Suprapubic skin (tissue), 4 donors: ENCODE results near the gene NAA80. TPM values are rescaled to one million over a fixed set of nuclear protein-coding genes. Genes with fewer than 3 reads are reported as not detected.

Experiments used
- DNase-seq, 2 donors: peaks; one replicate each; pipeline ENCODE4 v3.0.0-alpha.2; 2019; ENCODE audit warnings: low spot score in 2 of 2
- H3K27ac ChIP-seq: fragments of 200-600 bp; sonication (generic); one replicate; pipeline ENCODE4 v1.5.1; 2019
- H3K27me3 ChIP-seq: fragments of 200-600 bp; sonication (generic); one replicate; pipeline ENCODE4 v1.5.1; 2019
- H3K36me3 ChIP-seq: fragments of 200-600 bp; sonication (generic); one replicate; pipeline ENCODE4 v1.5.1; 2019
- H3K4me1 ChIP-seq: fragments of 200-600 bp; sonication (generic); one replicate; pipeline ENCODE4 v1.5.1; 2019
- H3K4me3 ChIP-seq: fragments of 200-600 bp; sonication (generic); one replicate; pipeline ENCODE4 v1.5.1; 2019; ENCODE audit warnings: mild to moderate bottlenecking
- H3K9me3 ChIP-seq: fragments of 200-600 bp; sonication (generic); one replicate; pipeline ENCODE4 v1.5.1; 2019
- EP300 ChIP-seq: sonication (generic); formaldehyde crosslinking; IDR thresholded peaks from one replicate; pipeline ENCODE4 v1.6.1; 2017; ENCODE audit warnings: antibody characterized with exemption
- POLR2A ChIP-seq, 2 donors: fragments of 450-650 bp; IDR thresholded peaks; one replicate each; pipeline ENCODE4 v1.6.1; 2017; ENCODE audit warnings: antibody characterized with exemption in 2 of 2, mild to moderate bottlenecking in 2 of 2, moderate library complexity in 2 of 2
- POLR2AphosphoS5 ChIP-seq, 3 donors: sonication (generic); formaldehyde crosslinking; IDR thresholded peaks; one replicate each; pipeline ENCODE4 v1.6.1; 2017; ENCODE audit warnings: antibody characterized with exemption in 3 of 3
- WGBS: methylation state at CpG from one replicate; pipeline ENCODE4 v1.1.5; 2018; 5-methylcytosine and 5-hydroxymethylcytosine counted together
- total RNA-seq, 4 donors: library from RNA; depleted of rRNA; stranded (reverse); fragments of >200 nt; gene quantifications; one replicate each; pipeline ENCODE4 v1.1.0, GENCODE V29; 2016
- TF ChIP-seq, protein P1 (sequence below), 2 donors: fragments of 200-600 bp in 1 of 2; fragments of 450-650 bp in 1 of 2; sonication (generic) in 1 of 2; IDR thresholded peaks; one replicate each; pipeline ENCODE4 v1.5.1; 2016 to 2019; ENCODE audit warnings: antibody characterized with exemption in 2 of 2, mild to moderate bottlenecking in 1 of 2, moderate library complexity in 1 of 2

The NAA80 gene
- total RNA-seq, 4 donors from 2014 or later = 19.5 to 23.4 (median 20.3) TPM

DNA sequence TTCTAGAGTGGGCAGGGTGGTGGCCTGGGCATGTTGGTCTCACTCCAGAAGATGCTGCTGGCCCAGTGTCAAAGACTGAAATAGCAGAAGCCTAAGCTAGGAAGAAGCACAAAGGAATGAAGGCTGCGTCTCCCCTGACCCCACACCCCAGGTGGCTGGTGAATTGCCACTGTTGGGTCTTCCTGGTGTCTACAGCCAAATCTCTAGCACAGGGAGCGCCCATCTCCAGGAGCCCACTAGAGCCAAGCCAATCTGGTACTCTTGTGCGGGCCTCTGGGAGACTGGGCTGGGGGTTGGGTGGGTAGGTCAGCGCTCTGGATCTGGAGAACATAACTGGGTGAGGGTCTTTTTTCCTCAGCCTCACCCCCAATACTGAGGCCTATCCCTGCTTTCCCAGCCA lies 27.9 kb upstream of the NAA80 start:
- Histone ChIP-seq H3K9me3 (no peaks in the 10 kb centered on the region), H3K36me3 (peaks cover 42% of the 10 kb centered on the region), H3K27me3 (no peaks in the 10 kb centered on the region), H3K27ac (peak overlapping the region; percentile 76), H3K4me1 (peaks cover 57% of the 10 kb centered on the region), H3K4me3 (peak overlapping the region; percentile 79)
- TF ChIP-seq POLR2AphosphoS5 (IDR thresholded peaks at IDR 0.05) (no peak), POLR2A (IDR thresholded peaks at IDR 0.05) (no peak), EP300 (no peak)
- TF ChIP-seq, protein P1, sequence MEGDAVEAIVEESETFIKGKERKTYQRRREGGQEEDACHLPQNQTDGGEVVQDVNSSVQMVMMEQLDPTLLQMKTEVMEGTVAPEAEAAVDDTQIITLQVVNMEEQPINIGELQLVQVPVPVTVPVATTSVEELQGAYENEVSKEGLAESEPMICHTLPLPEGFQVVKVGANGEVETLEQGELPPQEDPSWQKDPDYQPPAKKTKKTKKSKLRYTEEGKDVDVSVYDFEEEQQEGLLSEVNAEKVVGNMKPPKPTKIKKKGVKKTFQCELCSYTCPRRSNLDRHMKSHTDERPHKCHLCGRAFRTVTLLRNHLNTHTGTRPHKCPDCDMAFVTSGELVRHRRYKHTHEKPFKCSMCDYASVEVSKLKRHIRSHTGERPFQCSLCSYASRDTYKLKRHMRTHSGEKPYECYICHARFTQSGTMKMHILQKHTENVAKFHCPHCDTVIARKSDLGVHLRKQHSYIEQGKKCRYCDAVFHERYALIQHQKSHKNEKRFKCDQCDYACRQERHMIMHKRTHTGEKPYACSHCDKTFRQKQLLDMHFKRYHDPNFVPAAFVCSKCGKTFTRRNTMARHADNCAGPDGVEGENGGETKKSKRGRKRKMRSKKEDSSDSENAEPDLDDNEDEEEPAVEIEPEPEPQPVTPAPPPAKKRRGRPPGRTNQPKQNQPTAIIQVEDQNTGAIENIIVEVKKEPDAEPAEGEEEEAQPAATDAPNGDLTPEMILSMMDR (IDR thresholded peaks at IDR 0.05) = no peak
- WGBS = 20% methylated on average over 1 of the region's 4 CpGs
- DNase-seq = no peak

DNA sequence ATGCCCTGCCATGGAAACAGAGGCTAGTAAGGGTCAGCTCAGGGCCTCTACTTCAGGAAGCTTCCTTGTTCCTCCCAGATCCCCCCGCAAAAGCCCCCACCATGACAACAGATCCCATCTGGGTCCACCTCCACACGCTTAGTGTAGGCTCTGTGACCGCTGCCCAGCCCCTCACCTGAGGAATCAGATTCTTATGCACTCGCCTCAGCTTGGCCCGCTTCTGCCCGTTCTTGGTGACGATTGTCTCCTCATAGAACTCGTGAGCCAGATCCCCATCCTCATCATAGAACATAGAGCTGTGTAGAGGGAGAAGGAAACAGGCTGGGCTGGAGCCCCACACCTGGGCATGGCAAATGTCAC lies 27.0 kb upstream of the NAA80 start:
- H3K4me3 ChIP-seq = no peak overlapping the region
- no peak overlapping the region for H3K27ac ChIP-seq
- WGBS = 98% methylated on average over 8 of the region's 8 CpGs
- peaks cover 61% of the 10 kb centered on the region for H3K4me1 ChIP-seq
- H3K9me3 ChIP-seq = no peaks in the 10 kb centered on the region
- H3K36me3 ChIP-seq = peaks cover 33% of the 10 kb centered on the region
- no peak for DNase-seq
- H3K27me3 ChIP-seq = no peaks in the 10 kb centered on the region
- no peak for TF ChIP-seq POLR2A (IDR thresholded peaks at IDR 0.05)
- TF ChIP-seq, protein P1 (IDR thresholded peaks at IDR 0.05) = no peak
- no peak for TF ChIP-seq POLR2AphosphoS5 (IDR thresholded peaks at IDR 0.05)
- TF ChIP-seq EP300 = no peak

DNA sequence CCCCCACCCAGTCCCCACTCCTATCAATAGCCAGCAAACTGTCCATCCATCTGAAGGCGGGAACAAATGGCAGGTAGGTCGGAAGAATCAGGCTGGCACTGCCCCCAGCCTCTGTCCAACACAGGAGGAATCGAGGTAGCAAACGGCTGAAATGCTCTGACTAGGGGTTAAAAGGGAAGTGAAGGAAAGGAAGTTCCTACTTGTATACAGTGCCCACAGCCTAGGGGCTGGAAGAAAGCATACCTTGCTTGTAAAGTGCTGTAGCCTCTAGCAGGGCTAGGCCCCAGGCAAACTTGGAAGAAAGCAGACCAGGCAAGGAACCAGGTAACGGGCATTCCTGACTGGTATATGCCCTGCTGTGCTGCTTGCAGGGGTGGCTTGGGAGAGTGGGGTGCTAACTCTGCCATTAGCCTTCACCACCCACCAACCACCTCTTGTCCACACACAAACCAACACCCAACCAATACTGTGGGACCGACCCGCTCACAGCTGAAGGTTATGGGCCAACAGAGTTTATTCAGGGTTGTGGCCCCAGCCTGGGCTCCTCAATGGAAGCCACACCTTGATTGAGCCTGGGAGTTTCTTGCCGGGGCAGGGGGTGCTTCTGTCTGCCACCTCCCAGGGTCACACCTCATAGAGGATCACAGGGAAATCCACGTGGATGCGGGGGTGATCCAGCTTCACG lies 26.4 kb upstream of the NAA80 start:
- TF ChIP-seq EP300 (no peak), POLR2A (IDR thresholded peaks at IDR 0.05) (no peak), POLR2AphosphoS5 (IDR thresholded peaks at IDR 0.05) (no peak)
- TF ChIP-seq, protein P1 (IDR thresholded peaks at IDR 0.05) = no peak
- H3K36me3 ChIP-seq = peaks cover 27% of the 10 kb centered on the region
- DNase-seq = no peak
- no peaks in the 10 kb centered on the region for H3K9me3 ChIP-seq
- no peak overlapping the region for H3K27ac ChIP-seq
- H3K4me3 ChIP-seq = no peak overlapping the region
- H3K27me3 ChIP-seq = no peaks in the 10 kb centered on the region
- peaks cover 62% of the 10 kb centered on the region for H3K4me1 ChIP-seq
- 84% methylated on average over 11 of the region's 11 CpGs for WGBS

DNA sequence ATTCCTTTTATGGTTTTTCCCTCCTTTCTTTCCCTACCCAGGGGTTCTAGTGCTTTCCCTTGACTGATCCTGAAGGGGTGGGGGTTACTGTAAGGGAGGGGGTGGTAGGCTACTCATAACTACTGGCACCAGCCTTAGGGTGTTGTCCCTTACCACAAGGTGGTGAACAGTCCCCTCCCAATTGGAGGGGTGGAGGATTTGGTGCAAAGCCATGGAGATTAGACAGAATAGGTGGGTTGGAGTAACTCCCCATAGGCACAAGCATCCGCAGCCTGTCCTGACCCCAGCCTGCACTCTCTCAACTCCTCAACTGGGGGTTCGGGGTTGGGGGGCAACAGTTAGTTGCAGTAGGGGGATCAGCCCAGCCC lies 25.9 kb upstream of the NAA80 start:
- no peak overlapping the region for H3K4me3 ChIP-seq
- no peak overlapping the region for H3K27ac ChIP-seq
- TF ChIP-seq POLR2AphosphoS5 (IDR thresholded peaks at IDR 0.05) = no peak
- TF ChIP-seq, protein P1 (IDR thresholded peaks at IDR 0.05) = no peak
- no peak for TF ChIP-seq POLR2A (IDR thresholded peaks at IDR 0.05)
- no peak for TF ChIP-seq EP300
- no peaks in the 10 kb centered on the region for H3K9me3 ChIP-seq
- H3K27me3 ChIP-seq = no peaks in the 10 kb centered on the region
- H3K36me3 ChIP-seq = peaks cover 22% of the 10 kb centered on the region
- DNase-seq = no peak
- 57% methylated on average over 2 of the region's 2 CpGs for whole genome bisulfite sequencing
- peaks cover 68% of the 10 kb centered on the region for H3K4me1 ChIP-seq

DNA sequence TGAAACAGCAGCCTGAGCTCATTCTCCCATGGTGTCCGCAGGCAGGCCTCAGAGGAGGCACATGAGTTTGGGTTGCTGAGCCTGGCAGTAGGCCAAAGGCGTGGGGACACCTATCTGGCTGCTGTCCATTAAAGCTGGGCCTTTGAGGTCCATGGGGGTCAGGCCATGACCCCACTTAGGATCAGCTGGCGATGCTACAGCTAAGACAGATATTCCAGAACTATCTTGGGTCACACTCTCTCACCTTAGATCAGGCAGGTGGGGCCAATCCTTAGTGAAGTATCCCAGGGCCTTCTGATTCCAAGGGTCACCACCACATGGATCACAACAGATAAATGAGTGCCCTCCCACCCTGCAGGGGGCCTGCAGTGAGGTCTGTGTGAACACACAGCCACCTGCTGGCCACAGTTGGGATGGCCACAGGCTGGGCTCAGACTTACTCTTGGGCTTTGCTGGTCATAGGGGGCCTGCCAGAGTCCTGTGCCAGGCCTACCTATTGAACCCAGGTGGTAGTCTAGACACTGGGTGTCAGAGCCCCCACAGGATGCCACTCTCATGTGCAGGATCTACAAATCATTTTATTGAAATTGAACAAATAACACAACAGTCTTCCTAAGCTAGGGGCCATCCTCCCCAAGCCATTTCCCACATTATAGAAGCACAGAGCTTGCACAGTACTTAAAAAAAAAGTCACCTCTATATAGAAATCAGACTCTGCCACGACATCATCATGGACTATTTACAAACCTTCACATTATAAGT lies 25.3 kb upstream of the NAA80 start:
- Histone ChIP-seq H3K4me1 (peaks cover 74% of the 10 kb centered on the region), H3K4me3 (no peak overlapping the region), H3K27ac (peak overlapping the region; percentile 96), H3K27me3 (no peaks in the 10 kb centered on the region), H3K36me3 (peaks cover 20% of the 10 kb centered on the region), H3K9me3 (no peaks in the 10 kb centered on the region)
- WGBS = 12% methylated on average over 1 of the region's 4 CpGs
- no peak for TF ChIP-seq EP300
- TF ChIP-seq POLR2AphosphoS5 (IDR thresholded peaks at IDR 0.05) = no peak
- TF ChIP-seq, protein P1 (IDR thresholded peaks at IDR 0.05) = peak; percentile 66 to 89
- no peak for TF ChIP-seq POLR2A (IDR thresholded peaks at IDR 0.05)
- DNase-seq = peak in 1 of 2 donors; percentile 82
